NCI-H1048 (cell line): ENCODE measurements around the gene TACC2.

Source experiments
- DNase-seq: peaks from one replicate; lab custom pipeline; 2025; lab: John Stamatoyannopoulos, UW

TACC2 gene

DNA sequence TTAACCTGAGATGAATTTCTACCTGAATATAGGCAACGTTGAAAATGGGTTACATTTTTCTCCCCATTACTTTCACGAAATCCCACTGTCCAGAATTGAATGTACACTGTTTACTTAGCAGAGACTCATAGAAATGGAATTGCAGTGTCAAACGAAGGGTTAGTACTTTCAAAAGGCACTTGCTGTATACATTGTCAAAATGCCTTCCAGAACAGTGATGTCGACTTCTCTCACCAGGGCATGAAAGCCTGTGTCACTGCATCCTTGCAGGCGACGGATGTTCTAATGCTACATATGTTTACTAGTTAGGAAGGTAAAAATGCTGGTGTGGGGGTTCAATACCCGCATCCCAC is 41.2 kb downstream of the TACC2 start:
- no peak for DNase-seq

DNA sequence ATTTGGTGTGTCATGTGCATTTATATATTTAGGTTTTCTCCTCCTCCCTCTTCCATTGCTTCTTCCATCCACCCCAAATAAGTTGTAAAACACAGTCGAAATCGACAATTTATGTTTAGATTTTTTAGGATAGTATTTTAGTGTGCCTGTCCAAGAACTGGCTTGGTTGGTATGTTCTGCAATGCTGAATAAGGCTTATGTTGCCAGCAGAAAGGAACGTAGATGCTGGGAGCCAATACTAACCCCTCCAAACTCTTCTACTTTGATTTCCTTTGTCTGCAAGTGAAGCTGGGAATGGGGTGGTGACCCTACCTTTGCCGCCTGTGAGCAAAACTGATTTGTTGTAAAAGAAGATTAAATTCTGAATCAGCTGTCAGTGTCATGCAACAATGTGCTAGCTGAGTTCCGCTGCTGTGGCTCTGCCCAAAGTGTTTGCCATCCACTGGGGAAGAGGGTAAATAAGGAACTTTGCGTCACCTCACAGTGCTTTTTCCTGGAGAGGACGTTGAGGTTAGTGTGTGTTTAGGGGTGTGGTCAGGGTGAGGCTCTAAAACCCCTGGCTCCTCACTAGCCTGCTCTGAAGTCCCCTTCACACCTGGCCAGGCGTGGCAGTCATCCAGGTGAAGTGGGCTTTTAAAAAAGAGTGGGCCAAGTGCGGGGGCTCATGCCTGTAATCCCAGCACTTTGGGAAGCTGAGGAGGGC is 44.4 kb downstream of the TACC2 start:
- DNase-seq: no peak

DNA sequence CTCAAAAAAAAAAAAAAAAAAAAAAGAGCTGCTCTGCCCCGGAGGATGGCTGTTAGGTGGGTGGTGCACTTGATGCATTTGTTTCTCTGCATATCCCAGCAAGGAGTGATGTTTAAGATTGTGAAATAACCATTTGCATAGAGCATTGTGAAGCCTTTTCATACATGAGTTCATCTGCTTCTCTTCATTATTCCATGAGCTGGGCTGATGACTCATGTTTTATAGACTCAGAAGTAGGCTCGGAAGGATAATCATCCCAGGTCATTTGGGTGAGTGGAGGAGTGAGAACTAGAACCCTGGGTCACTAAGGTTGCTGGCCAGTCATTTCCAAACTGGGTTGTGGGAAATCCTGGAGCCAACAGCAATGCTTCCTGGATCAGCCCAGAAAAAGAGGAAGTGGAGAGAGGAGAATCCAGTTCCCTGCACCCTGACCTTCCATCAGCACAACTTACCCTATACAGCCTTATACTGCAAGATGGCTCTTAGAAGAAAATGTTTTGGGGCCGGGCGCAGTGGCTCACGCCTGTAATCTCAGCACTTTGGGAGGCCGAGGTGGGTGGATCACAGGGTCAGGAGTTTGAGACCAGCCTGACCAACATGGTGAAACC is 45.3 kb downstream of the TACC2 start:
- no peak for DNase-seq

- DNase-seq: no peak
Measured at GRCh38 chr10:122040786-122041185, 51.8 kb downstream of the TACC2 start.

DNA sequence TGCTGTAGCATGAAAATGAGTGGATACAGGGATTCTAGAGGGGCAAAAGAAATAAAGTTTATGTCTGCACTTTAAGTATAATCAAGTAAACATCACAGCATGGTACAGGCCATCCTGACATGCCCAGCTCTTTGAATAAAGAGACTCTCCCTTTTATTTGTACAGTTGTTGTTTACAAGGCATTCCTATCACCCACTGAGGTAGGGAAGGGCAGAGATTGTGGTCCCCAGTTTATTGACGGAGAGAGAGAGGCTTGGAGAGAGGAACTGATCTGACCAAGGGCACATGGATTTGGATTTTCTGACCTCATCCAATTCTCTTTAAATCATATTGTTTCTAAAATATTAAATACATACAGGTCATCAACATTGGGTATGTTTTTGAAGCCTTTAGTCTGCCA is 53.9 kb downstream of the TACC2 start:
- DNase-seq: no peak

GRCh38 chr10:122044045-122044661 is 55.2 kb downstream of the TACC2 start:
- no peak for DNase-seq

- DNase-seq: no peak
Measured at GRCh38 chr10:122044713-122045112, 55.8 kb downstream of the TACC2 start.

DNA sequence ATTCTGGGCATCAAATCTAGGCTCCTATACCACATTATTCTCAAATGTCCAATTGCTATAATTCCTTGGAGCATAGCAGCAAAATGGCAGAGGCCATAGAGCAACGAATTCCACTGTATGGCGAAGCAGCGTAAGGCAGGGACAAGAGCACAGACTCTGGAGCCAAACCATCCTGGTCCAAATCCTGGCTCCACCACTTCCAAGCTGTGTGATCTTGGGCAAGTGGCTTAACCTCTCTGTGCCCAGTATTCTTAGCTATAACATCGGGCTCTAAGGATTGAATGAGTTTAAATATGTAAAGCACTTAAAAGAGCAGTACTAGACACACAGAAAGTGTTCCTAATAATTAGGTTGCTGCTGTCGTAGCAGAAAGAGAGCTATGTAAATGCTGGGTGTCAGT is 56.2 kb downstream of the TACC2 start:
- no peak for DNase-seq

- DNase-seq: no peak
Measured at GRCh38 chr10:122047560-122047959, 58.6 kb downstream of the TACC2 start.

- DNase-seq: no peak
Measured at GRCh38 chr10:122049076-122049475, 60.1 kb downstream of the TACC2 start.

DNA sequence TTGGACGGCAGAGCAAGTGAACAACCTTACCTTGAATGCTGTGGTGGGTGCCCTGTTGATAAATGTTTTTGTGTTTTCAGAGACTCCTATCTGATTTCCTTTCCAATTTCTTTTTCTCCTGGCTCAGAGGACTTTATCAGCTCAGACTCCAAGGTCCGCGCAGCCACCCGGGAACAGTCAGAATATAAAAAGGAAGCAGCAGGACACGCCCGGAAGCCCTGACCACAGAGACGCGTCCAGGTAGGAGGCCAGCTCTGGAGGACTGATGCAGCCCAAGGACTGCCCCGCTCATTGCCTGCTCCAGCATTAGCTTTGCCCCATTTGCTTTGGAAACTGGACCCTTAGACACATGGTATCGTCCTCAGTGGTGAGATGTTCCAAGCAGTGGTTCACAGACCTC is 61.3 kb downstream of the TACC2 start:
- DNase-seq: no peak

GRCh38 chr10:122050811-122051210 is 61.8 kb downstream of the TACC2 start:
- no peak for DNase-seq

DNA sequence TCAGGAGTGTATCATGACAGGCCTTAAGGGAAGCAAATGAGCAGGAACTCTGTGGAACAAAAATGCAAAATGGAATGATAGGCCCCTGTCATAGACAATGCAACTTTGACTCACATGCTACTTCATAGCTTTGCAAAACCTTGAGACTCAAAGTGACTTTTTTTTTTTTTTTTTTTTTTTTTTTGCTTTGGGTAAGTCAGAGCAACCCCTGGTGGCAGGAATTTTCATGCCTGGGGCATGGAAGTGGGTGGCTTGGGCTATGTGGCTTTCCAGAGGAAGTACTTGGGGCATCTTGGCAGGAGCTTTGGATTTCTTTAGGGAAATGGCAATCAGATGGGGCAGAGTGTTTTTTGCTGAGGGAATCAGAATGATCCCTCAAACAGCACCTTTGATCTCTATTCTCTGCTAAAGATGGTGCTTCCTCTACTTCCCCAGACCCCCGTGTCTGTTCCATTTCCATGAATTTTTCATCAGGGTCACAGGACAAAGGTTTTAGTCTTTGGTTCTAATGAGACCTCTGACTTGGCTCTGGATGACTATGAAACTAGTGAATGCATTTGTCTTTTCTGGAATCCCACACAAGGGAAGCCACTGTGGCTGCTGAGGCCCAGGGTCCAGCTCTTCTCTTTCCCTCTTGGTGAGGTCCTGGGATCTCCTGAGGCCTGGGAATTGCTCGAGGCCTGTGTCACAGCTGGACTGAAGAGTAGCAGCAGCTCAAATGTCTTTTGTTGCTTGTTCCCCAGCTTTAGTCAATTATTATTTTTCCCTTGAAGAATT is 62.8 kb downstream of the TACC2 start:
- DNase-seq: no peak

GRCh38 chr10:122052701-122053100 is 63.7 kb downstream of the TACC2 start:
- DNase-seq: no peak

DNA sequence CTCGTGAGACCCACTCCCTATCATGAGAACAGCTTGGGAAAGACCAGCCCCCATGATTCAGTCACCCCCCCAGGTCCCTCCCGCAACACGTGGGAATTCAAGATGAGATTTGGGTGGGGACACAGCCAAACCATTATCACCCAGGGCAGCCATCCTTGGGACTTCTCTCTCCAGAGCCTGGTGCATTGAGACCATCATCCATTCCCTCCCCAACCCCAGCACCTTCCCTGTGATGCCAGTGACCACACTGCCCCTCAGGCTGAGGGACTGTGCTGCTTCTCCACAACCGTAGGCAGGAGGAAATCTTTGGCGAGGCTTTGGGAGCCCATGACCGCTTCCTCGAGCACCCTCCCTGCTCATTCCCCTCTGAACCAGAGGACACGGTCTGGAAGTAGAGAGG is 64.4 kb downstream of the TACC2 start:
- DNase-seq: no peak

DNA sequence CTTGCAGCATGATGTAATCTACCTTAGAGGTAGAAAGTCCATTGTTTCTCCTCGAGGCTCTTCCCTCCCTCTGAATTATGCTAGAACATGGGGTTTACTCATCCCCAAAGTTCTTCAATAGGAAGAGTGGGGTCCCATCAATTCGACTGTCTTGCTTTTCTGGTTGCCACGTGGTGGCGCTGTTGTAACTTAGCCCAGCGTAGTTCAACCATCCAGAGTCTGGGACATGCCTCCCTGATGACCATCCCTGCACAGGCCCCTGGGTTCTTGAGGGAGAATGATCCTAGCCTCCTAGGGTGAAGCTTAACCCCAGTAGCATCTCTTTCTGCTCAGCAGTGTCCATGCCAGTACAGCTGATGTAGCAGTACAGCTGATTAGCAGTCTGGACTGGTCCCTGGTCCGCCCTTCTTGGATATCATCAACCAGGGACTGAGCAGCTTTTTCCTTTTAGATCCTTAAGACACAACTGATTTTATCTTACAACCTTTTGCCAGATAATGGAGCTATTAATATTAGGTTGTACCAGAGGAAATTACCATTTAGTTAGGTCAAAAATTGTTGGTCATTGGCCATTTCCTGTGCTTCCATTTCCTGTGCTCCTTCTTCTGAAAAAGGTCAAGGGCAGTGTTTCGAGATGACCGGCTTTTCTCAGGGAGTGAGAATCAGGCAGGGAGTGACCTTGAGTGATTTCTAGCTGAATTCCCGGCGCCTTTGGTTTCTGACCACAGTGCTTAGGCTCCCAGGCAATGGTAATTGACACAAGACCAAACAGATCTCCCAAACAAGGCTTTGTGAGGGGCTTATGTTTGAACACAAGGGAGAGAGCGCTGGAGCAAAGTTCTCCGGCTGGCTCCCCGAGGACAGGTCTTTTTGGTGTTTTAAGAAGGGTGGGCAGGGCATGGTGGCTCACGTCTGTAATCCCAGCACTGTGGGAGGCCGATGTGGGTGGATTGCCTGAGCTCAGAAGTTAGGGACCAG is 65.4 kb downstream of the TACC2 start:
- no peak for DNase-seq

GRCh38 chr10:122055252-122055651 is 66.3 kb downstream of the TACC2 start:
- no peak for DNase-seq

DNA sequence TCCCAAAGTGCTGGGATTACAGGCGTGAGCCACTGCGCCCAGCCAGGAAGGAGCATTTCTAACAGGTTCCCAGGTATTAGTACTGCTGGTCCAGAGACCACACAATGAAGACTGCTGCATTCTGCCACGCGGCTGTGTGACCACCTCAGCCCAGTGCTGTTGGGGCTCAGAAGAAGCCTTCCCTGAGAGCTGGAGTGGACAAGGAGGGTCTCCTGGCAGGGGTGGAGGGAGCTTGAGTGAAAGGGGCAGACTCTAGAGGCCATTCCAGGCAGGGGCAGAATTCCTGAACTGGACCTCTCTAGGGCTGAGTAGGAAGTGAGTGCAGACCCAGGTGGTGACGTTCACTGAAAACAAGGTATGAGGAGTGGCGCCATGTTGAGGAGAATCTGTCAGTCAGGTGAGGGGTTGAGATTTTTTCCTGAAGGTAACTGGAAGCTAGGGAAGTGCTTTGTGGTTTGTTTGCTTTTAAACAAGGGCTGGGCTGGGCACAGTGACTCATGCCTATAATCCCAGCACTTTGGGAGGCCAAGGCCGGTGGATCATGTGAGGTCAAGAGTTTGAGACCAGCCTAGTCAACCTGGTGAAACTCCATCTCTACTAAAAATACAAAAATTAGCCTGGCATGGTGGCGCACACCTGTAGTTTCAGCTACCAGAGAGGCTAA is 67.6 kb downstream of the TACC2 start:
- DNase-seq: no peak

GRCh38 chr10:122057841-122058413 is 69.0 kb downstream of the TACC2 start:
- DNase-seq: no peak

GRCh38 chr10:122060250-122060649 is 71.3 kb downstream of the TACC2 start:
- no peak for DNase-seq
